ENCODE data around the gene TMEM244. TPM values are rescaled to one million over a fixed set of nuclear protein-coding genes. Genes with fewer than 3 reads are reported as not detected.

Gene TMEM244
- total and polyA plus RNA-seq, 9 of the 15 experiments (the other 6 are each of a cell fraction or from before 2014, with no cell fraction given): not detected

DNA sequence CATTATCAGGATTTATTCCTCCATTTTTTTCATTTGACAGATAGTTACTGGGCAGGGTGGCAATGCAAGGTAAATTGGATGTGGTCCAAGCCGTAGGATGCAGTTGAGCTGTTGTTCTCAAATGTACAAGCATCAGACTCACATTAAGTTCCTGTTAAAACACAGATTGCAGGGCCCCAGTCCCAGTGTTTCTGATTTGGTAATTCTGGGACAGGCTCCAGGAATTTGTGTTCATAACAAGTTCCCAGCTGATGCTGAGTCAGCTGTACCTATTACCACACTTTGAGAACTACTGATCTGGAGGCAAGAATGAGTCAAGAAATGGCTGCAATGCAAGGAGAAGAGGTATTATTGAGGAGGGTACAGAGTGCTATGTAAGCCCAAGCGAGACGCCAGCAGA, 11.7 kb downstream of the TMEM244 start (continued):
- no peak for TF ChIP-seq ZNF395 (CRISPR knock-in tag; IDR thresholded peaks at IDR 0.05)
- TF ChIP-seq ATF3 (IDR thresholded peaks at IDR 0.05): peak; percentile 23; the same call in 1 of the 2 replicates
- no peak for TF ChIP-seq ATF3 (CRISPR knock-in tag; conservative IDR thresholded peaks at IDR 0.05)
- TF ChIP-seq, protein P1, sequence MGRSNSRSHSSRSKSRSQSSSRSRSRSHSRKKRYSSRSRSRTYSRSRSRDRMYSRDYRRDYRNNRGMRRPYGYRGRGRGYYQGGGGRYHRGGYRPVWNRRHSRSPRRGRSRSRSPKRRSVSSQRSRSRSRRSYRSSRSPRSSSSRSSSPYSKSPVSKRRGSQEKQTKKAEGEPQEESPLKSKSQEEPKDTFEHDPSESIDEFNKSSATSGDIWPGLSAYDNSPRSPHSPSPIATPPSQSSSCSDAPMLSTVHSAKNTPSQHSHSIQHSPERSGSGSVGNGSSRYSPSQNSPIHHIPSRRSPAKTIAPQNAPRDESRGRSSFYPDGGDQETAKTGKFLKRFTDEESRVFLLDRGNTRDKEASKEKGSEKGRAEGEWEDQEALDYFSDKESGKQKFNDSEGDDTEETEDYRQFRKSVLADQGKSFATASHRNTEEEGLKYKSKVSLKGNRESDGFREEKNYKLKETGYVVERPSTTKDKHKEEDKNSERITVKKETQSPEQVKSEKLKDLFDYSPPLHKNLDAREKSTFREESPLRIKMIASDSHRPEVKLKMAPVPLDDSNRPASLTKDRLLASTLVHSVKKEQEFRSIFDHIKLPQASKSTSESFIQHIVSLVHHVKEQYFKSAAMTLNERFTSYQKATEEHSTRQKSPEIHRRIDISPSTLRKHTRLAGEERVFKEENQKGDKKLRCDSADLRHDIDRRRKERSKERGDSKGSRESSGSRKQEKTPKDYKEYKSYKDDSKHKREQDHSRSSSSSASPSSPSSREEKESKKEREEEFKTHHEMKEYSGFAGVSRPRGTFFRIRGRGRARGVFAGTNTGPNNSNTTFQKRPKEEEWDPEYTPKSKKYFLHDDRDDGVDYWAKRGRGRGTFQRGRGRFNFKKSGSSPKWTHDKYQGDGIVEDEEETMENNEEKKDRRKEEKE (IDR thresholded peaks at IDR 0.05; ENCODE audit: borderline replicate concordance in 1 of 2, control insufficient read depth in 1 of 2, low read depth in 2 of 2, low read length in 1 of 2): no peak
- 0 out of 2 replicates have a peak, but pooled peaks have one; percentile 19 for TF ChIP-seq DMBX1 (CRISPR knock-in tag; IDR thresholded peaks at IDR 0.05; ENCODE audit: borderline replicate concordance)

Data from K562 (cell line).